NCI-H146 (cell line): Measurements from ENCODE around the gene SLC8B1.

Experiments used
- DNase-seq: peaks from one replicate; lab custom pipeline; 2025; lab: John Stamatoyannopoulos, UW

SLC8B1 gene

DNA sequence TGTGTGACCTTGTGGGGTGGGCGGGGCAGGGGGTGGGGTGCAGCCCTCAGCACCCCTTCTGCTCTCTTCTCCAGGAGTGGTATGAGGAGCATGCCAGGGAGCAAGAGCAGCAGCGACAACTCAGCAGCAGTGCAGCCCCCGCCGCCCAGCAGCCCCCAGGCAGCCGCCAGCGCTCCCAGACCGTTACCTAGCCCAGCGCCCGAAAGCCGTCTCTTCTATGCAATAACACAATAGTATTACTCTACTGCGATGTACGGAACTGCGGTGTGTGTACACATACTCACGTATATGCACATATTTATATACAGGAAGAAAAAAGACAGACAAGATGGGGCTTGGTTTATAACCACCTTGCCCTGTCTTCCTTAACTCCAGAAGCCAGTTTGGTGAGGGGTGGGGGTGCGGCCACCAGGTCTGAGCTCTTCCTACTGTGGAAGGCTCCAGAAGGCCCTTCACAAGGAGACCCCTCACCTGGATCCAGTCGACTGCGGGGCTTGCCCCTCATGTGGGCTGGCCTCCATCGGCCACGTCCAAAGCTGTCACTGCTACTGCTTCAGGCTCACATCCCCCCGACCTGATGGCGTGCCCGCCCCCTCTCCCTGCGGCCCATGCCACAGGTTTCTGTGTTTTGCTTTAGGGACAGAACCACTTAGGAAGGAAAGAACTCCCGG, 38.9 kb downstream of the SLC8B1 start:
- DNase-seq: no peak

GRCh38 chr12:113293100-113293499, 41.8 kb downstream of the SLC8B1 start:
- DNase-seq: no peak

- no peak for DNase-seq
Measured at GRCh38 chr12:113292547-113292946, 42.4 kb downstream of the SLC8B1 start.

GRCh38 chr12:113292091-113292490, 42.8 kb downstream of the SLC8B1 start:
- DNase-seq: no peak

DNA sequence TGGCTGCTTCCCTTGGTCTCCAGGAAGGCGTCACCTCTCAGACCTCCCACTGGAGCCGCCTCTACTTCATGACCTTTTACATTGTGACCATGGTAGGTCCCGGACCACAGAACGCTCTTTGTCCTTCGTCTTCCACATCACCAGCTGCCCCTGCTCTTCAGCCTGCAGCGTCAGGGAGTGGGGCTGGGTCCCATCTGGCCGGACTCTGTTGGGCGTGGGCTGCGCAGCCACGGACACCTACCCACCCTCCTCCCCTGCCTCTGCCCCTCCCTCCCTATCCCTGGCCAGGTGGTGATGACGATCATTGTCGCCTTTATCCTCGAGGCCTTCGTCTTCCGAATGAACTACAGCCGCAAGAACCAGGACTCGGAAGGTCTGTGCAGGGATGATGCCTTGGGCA, 43.3 kb downstream of the SLC8B1 start:
- no peak for DNase-seq

DNA sequence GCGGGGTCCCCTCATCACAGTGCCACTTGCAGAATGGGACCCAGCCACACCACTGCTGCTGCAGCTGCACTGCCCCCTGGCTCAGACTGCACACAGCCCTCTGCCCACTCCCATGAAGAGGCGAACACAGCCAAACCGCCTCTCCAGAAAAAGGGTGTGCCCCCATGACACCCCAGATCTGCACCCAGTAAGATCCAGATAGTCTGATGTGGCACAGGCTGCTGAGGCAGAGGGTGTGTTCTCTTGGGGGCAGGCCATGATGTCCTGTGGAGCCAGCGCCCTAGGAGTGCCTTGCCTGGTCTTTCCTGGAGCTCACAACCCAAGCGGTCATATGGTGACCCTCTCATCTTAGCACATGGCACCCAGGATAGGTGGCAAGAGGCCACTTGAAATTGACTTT, 44.4 kb downstream of the SLC8B1 start:
- no peak for DNase-seq

- no peak for DNase-seq
Measured at GRCh38 chr12:113289361-113289760, 45.5 kb downstream of the SLC8B1 start.

- no peak for DNase-seq
Measured at GRCh38 chr12:113287899-113288282, 47.0 kb downstream of the SLC8B1 start.

GRCh38 chr12:113287146-113287898, 47.6 kb downstream of the SLC8B1 start:
- no peak for DNase-seq

DNA sequence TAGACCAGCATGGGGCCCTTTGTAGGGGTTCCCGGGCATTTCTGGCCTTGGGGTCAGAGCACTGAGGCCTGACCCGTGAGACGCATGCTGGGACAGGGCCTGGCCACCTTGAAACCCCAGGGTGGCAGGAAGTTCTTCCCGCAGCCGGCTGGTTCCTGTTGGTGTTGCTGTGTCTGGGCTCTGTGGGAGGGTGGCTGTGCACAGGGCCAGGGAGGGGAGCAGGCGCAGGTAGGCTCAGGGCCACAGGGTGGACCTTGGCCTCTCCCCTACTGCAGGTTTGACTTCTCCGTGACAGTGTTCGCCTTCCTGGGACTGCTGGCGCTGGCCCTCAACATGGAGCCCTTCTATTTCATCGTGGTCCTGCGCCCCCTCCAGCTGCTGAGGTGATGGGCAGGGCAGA, 48.2 kb downstream of the SLC8B1 start:
- DNase-seq: no peak

DNA sequence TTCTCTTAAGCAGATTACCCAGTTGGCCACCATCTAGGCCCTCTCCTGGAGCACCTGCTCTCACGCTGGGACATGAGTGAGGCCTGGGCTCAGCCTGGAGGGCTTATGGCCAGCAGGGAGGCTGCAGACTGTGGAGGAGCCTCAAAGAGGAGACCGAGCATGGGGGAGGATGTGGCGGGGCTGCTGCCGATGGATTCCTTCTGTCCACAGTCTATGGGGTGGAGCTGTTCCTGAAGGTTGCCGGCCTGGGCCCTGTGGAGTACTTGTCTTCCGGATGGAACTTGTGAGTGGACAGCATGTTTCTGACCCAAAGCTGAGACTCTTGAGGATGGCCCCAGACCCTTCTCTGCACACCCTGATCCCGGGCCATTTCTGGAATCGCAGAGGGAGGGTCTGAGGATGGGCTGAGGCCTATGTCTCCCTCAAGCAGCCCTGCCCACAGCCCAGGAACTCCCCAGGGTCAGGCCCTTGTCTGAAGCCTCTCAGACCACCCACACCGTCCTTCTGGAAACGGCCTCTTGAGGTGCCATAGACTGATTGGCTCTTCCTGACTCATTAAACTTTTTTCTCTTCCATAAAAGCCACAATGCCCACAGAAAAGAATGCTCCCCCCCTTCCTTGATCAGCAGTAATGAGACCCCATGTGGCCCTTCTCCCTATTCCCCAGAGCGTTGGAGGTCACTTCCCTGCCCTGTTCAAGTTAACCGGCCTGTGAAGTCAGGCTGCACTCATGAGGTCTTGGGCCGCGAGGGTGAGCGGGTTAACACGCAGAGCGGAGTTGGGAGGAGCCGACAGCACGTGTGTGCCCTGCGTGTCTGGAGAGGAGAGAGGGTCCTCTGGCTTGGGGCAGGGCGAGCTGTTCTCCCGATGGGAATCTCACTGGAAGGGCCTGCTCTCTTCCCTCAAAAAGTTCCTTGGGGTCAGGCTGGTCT, 49.0 kb downstream of the SLC8B1 start:
- DNase-seq: no peak

DNA sequence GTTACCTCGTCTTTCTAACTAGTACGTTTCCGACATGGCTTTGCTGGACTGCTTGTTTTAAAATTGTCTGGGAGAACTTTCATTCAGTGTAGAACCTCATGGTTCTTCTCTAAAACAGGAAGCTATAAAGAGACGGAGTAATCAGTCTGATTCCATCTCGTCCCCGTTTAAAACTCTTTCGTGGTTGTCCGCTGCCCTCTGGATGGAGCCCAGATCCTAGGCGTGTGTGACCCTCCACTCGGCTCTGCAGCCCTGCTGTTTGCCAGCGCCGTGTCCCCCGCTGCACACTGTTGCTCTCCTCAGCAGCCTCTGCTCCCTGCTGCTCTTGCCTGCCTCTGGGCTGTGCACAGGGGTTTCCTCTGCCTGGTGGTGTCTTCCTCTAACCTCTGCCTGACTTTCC, 50.2 kb downstream of the SLC8B1 start:
- no peak for DNase-seq

DNA sequence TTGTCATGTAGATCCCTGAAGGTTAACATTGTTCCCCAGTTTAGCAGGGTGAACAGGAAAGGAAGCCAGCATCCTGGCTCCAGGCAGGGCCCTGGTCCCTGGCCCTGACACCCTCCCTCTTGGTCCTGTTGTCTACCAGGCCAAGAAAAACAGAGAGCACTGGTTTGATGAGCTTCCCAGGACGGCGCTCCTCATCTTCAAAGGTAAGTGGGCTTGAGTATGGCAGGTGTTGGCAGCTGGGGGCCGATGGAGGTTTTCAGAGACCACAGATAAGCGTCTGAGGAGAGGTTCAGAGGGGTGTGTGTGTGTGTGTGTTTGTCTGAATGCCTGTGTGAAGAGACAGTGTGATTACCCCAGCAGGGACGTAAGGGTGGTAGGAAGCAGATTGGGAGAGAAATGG, 56.3 kb downstream of the SLC8B1 start:
- no peak for DNase-seq

- DNase-seq: no peak
Measured at GRCh38 chr12:113278141-113278540, 56.8 kb downstream of the SLC8B1 start.

- DNase-seq: no peak
Measured at GRCh38 chr12:113277511-113277910, 57.4 kb downstream of the SLC8B1 start.

GRCh38 chr12:113276946-113277500, 57.9 kb downstream of the SLC8B1 start:
- no peak for DNase-seq

DNA sequence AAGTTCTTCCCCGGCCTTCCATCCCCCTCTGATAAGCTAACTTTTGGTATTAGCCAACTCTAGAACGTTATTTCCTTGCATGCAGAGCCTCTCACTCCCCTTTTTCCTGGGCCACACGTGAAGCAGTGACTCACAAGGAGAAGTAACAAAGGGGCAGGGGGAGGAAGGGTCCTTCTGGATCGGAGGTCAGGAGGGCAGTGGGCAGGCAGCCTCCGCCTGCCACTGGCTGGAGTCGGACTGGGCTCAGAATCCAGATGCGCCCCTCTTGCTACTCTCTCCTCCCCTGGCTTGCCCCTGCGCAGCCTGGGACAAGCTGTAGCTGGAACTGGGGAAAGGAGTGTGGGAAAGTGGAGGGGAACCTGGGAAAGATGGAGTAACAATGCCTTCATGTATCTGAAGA, 58.6 kb downstream of the SLC8B1 start:
- DNase-seq: no peak

- DNase-seq: no peak
Measured at GRCh38 chr12:113274848-113275247, 60.1 kb downstream of the SLC8B1 start.

DNA sequence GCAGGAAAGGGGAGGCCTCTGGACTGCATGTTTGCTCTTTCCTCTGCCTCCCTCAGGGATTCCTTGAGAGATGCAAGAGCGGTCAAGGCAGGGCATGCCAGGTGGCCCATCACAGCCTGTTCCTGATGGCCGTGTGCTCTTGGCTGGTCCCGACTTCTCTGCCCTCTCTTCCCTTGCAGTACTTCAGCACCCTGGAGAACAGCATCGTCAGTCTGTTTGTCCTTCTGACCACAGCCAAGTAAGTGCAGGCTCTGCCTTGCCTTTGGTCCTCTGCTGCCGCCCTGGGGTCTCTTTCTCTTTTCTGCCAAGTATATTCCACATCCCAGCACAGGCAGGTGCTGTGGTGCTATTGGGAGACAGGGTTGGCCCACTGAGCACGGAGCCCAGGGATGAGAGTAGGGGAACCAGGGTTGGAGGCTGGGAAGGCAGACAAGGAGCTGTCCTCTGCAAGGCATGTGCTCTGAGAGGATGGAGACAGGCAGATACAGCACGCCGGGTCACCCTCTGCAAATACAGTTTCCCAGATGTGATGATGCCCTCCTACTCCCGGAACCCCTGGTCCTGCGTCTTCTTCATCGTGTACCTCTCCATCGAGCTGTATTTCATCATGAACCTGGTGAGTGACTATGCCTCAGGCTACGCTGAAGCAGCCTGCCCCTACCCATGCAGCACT, 61.7 kb downstream of the SLC8B1 start:
- no peak for DNase-seq

GRCh38 chr12:113271853-113272561, 62.9 kb downstream of the SLC8B1 start:
- DNase-seq: no peak

- no peak for DNase-seq
Measured at GRCh38 chr12:113271466-113271852, 63.5 kb downstream of the SLC8B1 start.
